SH-SY5Y (cell line): Measurements from ENCODE around the gene RSPH4A.

ENCODE experiments used
- GATA2 ChIP-seq: IDR thresholded peaks from 2 replicates; pipeline ENCODE4 v1.6.1; 2011; ENCODE audit warnings: mild to moderate bottlenecking, low read depth, low read length
- GATA3 ChIP-seq: IDR thresholded peaks from 2 replicates; pipeline ENCODE4 v1.6.1; 2011; ENCODE audit warnings: low read depth, mild to moderate bottlenecking, low read length, moderate library complexity

DNA sequence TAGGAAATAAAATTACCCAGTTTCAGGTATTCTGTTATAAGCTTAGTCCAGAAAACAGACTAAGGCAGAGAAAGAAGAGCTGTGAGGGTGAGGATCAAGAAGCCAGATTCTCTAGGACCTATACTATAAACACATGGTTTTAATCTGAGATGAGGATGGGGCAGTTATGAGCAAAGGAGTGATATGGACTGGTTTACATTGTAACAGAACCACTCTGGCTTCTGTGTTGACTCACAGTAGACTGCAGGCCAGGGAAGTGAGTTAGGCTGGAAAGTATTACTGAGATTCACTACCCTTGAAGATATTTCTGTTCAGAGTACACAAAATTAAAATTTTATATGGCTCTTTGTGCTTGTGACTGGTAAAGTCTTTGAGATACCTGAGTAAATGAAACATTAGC lies 48.2 kb upstream of the RSPH4A start:
- TF ChIP-seq GATA2 (no peak), GATA3 (no peak)
